NK-92 treated with Interleukin-12 subunit alpha and Interleukin-12 subunit beta, amount 100 ng/mL, for 24 hours (cell line): ENCODE data around the gene RNF150.

Source experiments
- DNase-seq: peaks from one replicate; lab custom pipeline; 2025; lab: John Stamatoyannopoulos, UW

The RNF150 gene

DNA sequence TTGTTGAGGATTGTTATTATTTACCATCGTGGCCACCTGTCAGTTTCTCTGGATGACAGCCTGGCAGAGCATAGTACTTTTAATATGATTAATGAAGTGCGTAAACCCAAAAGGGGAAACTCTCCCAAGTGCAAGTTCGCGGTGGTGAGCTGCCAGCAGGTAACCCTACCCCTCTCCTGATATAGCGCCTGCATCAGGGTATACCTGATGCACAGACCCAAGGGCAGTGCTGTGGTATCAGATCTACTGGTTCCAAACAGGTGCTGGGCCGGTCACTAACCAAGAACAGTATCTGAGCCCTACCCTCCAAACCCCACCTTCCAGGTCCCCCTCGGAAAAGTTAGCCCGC is 1.6 kb downstream of the RNF150 start:
- DNase-seq = no peak

DNA sequence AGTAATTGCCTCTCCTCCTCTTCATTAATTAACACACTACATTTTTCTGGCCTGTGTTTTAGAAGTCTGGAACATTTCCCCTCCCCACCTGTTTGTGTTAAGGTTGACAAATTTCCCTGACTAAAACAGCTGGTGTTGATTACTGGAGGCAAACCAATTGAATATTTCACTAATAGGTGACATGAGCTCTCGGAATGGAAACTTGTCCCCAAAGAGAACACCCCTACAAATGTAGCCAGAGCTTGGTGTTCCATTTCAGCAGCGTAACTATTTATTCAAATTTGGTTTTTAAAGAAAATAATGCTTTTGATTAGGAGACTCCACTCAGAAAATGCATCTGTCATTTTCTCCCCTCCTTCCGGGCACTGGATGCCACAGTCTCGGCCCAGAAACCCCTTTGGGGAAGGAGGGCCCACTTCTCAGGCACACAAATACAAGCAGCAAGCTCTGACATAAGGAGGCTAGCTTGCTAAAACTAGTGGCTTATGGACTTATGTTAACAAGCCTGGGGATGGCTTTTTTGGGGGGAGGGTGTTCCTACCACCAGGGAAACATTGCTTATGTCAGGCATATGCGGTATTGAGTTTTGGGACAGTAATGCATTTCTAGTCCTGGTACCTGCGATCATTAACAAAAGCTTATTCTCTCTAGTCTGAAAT is 2.2 kb downstream of the RNF150 start:
- DNase-seq = no peak

DNA sequence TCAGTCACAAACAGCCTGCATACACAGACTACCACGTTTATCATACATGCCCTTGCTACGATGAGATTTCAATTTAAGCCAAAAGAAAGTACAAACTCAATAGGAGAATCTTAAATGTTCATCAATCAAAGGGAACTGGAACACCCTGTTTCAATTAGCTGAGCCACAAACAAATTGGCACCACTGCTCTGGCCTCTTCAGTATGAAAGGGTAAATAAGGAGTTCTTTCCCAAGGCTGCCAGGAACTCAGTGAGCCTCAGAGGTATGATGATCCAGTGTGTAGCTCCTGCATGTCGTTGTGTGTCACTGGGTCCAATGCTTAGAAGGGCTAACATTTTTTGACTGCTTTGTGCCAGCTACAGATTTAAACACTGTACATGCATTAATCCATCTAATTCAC is 5.4 kb downstream of the RNF150 start:
- DNase-seq = no peak

DNA sequence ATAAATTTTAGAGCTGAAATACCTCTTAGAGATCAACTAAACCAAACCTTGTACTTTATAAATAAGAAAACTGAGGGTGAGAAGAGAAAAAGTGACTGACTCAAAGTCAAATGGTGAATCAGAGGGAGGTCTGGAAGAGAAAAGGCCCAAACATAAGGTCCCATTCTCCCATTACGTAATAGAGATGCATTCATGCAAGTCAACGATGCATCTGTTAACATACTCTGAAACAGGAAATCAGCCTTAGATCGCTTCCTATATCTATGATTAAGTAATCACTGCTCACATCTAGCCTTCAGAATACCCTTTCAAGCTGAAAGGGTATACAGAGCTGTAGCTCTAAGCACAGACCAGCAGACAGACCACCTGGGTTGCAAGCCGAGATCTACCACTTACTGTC is 6.5 kb downstream of the RNF150 start:
- DNase-seq = no peak

DNA sequence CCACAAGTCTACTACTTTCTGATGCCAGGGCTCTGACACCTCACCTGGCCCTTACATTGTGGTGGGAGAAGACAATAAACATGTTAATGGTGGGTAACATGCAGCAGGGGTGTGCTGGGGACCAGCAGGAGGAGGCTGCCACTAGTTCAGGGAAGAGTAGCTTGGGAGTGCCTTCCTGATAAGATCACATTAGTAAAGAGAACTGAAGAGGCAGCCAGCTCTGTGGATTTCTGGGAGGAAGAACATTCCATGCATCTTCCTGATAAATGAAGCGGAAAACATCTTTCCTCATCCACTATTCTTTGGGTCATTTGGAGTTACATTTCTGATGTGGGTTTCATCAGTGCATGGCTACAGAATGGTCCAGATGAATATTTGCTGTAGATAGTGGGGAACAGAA is 9.0 kb downstream of the RNF150 start:
- DNase-seq = no peak

DNA sequence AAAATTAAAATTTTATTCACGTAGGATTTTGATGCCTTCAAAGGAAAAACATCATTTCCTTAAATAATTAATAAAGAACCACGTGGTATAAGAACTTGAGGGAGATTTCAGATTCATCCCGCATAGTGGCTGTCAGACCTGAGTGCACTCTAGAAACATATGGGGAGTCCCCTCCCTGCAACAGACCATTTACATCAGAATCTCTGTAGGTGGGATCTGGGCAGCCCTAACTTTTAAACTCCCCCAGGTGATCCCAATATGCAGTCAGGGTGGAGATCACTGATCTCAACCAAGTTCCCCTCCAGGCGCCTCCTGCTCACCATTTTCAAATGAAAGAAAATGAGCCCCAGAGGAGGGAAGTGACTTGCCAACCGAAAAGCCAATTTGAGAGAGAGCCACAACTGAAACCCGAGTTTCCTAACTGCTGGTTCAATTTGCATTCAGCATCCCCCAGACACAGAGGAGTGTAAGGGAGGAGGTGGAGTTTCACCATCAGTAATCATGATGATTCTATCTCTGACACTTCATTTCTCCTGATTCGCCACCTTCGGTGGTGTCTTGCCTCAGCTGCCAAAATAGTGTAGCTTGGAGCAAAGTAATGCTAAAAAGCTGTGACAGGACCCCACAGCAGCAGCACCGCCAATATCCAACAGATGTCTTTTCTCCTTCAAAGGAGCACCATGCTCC is 11.4 kb downstream of the RNF150 start:
- DNase-seq = no peak

DNA sequence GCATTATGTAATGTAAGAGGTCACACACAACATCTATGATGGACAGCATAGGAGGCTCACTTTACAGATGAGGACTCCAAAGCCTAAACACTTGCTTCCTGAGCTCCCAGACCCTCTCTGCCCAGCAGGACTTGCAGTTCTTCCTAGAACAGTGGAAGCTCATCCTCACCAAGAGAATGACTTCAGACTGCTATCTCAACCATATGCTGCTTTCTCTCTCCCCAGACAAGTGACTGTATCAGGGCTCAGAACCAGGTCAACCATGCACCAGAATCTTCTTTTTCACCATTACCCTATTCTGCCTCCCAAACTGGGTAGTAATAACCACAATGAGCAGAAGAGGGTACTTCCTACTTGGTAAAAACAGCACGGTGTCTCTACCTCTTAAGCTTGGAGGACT is 12.2 kb downstream of the RNF150 start:
- no peak for DNase-seq

DNA sequence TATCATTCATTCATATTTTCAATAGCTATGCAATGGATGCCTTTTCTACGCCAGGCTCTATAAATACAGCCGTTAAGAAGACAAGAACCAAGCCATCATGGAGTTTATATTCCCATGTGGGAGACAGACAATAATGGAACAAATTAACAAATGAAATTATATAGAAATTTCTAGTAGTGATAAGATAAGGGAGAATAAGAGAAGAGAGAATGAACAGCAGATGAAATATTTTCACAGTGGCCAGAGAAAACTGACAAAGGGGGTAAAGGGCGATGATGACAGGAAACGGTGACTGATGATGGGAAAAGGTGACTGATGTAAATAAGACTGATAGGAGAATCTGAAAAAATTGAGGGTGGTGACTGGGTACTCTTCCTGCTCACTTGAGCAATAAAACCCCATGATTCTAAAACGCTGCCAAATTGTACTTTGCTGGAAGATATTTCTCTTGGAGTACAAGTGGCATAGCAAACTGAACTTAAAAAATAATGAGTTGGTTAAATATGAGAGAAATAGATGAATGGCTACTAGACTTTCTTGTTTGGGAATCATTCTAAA is 13.2 kb downstream of the RNF150 start:
- no peak for DNase-seq

DNA sequence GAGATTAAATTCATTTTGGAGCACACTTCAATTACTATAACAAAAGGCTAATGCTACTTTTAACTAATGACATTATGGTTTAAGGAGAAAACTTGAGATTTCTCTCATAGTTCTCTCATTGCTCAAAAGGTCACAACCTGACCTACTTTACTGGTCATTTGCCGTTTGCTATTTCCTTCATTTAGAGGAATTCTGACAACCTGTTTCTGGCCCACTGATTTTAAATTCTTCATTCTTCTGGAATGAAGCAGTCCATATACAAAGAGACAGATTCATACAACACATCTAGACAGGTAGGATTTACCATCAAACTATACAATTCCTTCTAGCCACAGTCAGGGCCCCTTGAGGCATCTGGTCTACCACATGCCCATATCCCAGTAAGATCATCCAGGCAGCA is 14.2 kb downstream of the RNF150 start:
- no peak for DNase-seq

DNA sequence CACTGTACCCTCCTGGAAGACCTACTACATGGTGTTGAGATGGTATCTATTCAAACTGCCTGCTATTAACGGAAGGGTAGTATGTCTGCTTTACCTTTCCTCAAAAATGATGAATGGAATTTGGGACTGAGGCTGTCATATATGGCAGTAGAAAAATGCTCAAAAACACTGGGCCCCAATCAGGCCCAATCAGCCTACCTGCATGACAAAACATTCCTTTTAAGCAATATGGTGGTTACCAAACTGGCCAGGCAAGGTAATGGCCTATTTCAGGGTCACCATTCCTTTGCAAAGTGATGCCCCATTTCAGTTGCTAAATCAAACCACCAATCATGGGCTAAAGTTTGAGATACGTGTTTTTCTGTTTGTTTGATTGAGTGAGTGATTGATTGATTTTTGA is 14.9 kb downstream of the RNF150 start:
- DNase-seq = no peak

DNA sequence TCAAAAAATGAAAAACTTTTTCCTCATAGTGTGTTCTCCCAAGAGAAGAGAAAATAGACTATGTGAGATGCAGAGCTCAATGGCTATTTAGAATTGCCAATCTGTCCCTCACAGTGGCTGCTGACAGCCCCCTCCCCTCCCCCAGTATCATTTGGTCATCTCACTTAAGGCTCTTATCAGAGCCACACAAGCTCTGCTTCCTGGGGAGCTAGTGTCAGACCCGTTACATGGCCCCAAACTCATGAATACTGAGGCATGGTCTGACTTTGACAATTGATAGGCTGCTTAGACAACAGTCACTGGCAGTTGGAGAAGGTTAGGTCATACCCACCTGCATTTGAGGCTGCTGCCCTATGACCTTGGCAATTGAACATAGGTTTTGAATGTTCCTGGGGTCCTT is 15.3 kb downstream of the RNF150 start:
- DNase-seq = no peak

DNA sequence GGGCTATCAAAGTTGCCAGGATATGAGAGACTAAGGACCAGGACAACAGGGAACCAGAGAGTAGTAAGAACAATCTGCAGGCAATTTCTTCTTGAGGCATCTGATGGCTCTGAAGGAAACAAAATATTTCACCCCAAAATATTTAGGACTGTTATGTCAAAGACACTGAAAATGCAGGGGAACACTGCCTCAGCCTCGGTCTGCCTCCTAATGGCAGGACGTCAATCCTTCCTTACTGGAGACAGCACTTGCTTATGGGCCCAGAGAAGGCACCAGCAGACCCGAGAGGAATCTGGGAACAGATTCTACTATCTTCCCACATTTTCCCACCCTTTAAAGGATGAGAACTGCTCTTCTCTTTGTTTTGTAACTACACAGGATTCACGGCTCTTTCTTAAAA is 23.3 kb downstream of the RNF150 start:
- no peak for DNase-seq

DNA sequence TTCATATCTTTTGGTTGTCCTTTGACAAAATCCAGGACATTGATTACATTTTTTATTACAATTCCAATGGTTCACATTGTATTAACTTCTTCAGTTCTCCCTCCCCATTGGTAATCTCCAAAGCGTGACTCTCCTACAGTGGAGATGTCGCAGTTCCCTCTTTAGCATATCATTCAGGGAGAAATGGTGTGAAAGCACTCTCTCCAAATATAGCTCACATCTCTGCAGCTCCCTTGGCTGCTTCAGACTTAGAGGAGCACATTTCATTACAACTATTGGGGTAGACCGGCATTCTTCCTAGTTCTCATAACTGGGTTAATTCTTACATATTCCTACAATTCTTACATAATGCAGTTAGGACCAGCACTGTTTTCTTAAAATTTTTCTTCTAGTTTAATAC is 25.3 kb downstream of the RNF150 start:
- DNase-seq = no peak

DNA sequence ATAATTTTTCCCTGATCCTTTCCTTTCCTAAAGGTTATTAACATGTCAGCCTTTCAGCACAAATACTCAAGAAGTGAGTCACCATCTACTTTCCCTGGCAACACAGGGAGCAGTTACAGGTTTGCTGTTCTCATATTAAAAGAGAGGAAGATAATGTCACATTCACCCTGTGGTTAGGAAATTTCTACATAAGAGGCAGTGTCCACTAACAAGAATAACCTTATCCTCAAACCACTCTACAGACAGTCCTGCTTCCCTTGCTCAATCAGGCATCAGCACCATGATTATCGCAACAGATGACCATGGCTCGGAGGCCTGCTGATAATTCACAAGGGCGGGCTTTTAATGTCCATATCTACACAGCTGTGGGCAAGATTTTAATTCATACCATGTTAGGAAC is 30.9 kb downstream of the RNF150 start:
- no peak for DNase-seq

DNA sequence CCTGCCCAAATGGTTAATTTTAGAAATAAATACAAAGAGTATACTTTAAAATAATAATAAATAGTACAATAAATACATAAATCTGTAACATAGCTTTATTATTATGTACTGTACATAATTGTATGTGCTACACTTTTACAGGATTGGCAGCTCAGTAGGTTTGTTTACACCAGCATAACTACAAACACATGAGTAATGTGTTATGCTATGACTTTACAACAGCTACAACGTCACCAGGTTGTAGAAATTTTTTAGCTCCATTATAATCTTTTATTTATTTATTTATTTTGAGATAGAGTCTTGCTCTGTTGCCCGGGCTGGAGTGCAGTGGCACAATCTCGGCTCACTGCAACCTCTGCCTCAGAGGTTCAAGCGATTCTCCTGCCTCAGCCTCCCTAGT is 31.8 kb downstream of the RNF150 start:
- DNase-seq = no peak

DNA sequence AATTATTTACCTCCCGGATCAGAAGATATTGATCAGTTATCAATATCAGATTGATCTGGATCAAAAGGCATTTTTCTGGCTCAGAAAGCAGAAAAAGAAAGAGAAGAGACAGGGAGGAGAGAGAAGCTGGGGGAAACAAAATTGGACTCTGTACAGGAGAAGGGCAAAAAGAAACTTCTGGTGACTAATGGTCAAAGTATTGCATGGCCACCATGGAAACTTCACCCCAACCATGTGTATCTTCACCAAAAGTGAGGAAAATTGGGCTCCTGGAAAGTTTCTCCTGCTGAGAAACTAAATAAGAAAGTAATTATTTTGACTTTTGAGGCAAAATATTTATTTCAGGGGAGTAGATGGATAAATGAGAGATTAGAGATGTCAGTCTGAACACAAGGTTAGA is 33.9 kb downstream of the RNF150 start:
- no peak for DNase-seq

DNA sequence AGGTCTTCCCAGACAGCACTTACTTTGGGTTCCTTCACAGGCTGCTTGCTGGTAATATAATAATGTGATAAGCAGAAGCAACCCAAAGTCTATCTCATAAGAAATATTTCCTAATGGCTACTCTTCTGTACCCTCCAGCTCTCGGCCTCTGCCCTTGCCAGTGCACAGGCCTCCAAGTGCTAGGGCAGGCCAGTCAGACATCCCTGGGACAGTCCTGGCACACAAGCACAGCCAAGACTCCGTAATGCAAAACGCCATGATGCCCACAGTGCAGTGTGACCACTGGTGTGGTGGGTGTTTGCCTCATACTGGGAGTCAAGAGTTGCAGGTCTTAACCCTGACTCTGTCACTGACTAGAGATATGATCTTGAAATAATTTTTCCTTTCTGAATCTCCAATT is 35.1 kb downstream of the RNF150 start:
- DNase-seq = no peak

DNA sequence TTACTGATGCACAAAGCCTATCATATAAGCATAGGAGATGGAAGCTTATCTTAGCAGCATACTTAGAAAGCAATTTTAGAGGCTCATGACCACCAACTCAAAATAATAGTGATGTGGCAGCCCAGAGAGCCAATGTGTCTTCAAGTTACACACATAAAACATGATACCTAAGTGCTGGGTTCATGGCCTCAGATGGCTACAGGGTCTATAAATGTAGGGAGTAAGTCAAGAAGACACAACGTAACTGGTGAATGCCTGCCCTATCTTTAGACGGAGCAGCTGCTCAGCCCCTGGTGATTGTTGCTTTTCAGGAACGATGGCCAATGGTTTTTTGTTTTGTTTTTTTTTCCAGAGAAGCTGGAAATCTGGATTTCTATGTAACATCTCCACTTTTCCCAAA is 42.8 kb downstream of the RNF150 start:
- DNase-seq = no peak

DNA sequence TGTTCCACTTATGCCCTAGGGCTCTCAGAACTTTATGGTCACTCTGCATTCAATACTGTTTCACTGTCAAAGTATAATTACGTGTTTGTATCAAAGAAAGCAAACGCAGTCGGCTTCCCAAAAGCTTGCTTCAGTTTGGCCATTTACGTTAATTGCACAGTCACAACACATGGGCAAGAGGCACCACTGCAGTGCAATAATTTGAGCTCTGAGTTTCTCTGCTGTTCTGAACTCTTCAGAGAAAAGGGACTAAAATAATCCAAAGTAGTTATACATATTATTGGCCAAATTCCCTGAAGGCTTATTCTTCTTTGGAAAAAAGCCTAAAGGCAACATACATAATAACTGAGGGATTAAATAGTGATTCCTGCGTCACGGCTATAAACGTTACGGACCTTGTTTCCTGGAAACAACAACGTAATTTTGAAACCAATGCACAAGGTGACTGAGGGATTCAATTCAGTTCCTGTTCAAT is 51.3 kb downstream of the RNF150 start:
- DNase-seq = no peak

DNA sequence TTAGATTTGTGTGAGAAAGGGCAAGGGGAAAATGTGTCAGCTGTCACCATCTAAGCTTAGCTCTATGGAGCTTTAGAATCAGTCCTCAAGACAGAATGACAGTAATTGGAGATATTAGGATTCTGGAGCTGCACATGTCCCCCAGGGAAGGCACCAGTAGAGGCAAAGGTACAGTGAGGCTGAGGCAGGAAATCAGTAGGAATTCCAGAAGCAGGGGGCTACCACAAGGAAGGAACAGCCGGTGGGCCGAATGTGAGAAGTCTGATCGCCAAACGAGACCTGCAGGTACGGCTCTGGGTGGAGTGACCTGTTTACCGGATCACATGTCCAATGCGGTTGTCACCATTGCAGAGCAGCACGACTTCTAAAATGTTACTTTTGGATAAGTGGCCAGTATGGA is 52.6 kb downstream of the RNF150 start:
- DNase-seq = no peak

DNA sequence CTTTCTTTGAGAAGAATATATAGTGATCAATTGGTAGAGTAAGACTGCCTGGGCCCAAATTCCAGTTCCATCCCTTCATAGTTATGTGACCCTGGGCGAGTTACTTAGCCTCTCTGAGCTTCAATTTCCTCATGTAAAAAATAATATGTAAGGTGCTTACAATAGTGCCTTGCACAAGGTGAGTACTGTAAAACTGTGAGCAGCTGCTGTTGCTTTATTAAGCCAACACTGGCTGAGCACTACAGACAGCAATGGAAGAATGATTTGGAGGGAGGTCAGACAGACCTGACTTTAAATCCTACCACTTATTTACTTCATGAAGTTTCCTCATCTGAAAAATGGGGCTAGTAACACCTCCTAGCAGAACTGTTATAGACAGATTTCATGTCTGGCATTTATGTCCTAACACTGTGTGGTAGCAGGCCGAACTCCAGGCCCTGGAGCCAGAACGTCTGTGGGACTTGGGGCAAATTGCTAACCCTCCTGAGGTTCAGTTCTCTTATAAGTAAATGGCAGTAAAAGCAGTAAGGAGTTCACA is 53.8 kb downstream of the RNF150 start:
- no peak for DNase-seq

DNA sequence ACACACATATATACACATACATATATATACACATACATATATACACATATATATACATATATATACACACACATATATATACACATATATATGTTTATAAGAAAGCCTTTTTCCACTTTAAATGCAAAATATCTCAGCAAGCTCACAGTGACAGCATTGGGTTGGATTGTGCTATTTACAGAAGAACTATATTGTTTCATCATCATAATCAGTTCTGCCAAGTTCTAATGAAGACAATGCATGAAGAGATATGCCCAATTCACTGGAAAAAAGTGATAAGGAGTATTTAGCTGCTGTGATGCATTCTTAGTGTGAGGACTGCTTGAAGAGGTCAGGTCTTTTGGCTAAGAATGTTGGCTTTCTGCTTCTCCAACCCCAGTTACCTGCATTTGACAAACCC is 54.4 kb downstream of the RNF150 start:
- no peak for DNase-seq

DNA sequence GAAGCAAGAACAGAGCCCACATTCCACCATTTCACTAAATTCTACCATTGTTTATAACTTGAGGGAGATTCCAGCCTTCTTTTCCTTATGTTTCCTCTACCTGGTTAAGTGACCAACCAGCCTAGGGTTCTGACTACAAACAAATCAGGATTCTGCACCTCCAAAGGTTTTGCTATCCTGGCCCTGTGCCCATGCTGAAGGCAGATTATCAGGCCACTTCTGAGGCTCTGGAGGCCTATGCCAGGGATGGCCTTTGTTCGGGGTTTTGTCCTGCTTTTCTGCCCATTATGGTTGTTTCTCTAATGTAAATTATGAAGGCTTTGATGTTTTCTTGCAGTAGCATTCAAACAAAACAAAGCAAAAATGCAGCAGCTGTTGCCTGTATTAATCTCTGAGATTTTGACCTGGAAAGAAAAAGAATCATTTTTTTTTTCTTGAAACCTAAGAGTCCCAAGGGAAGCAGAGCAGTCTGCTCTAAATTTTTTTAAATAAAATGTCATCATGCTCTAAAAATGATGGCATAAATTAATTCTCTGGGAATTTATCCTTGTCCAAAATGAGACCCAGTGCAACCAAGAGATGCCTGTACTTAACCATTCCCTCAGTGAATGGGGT is 55.6 kb downstream of the RNF150 start:
- DNase-seq = no peak
